GM10266 (cell line): ENCODE results near the gene LCN2.

ENCODE experiments used
- DNase-seq: peaks from one replicate; pipeline ENCODE4 v3.0.0; 2012; ENCODE audit errors: extremely low spot score
- TF ChIP-seq, protein P1 (sequence below): IDR thresholded peaks from 2 replicates; pipeline ENCODE4 v1.5.1; 2012; ENCODE audit warnings: mild to moderate bottlenecking, low read depth; ENCODE audit not compliant: control insufficient read depth, insufficient read depth; ENCODE audit errors: missing control alignments

The LCN2 gene

DNA sequence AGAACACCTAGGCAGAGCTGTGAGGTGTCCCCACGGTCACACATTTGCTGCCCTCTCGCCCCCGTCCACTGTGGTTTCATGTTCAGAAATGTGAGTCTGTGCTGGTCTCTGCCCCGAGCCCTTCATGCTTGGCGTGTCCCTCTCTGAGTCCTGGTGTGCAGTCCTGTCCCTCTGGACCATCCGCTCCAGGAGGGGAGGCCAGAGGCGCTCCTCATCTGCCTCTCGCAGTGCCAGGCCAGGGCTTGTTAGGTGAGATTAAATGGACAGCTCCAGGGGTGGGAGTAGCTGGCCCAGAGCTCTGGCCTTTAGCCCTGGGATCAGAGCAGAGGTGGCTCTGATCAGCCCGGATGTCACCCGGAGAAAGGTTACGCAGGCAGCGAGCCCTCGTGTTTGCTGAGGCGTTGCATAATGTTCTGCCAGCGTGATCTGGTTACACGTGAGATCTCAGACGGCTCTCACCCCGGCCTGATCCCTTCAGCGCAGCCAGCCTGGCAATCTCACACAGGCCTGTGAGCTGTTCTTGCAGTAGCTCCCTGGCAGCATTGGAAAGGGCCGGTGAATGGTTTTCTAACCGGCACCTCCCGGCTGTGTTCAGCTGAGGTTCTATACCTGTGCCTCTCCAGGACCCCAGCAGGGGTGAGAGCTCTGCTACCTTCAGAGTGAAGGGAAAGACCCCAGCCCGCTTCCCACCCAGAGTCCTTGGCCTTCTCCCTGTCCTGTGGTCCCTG, 46.2 kb upstream of the LCN2 start:
- TF ChIP-seq, protein P1, sequence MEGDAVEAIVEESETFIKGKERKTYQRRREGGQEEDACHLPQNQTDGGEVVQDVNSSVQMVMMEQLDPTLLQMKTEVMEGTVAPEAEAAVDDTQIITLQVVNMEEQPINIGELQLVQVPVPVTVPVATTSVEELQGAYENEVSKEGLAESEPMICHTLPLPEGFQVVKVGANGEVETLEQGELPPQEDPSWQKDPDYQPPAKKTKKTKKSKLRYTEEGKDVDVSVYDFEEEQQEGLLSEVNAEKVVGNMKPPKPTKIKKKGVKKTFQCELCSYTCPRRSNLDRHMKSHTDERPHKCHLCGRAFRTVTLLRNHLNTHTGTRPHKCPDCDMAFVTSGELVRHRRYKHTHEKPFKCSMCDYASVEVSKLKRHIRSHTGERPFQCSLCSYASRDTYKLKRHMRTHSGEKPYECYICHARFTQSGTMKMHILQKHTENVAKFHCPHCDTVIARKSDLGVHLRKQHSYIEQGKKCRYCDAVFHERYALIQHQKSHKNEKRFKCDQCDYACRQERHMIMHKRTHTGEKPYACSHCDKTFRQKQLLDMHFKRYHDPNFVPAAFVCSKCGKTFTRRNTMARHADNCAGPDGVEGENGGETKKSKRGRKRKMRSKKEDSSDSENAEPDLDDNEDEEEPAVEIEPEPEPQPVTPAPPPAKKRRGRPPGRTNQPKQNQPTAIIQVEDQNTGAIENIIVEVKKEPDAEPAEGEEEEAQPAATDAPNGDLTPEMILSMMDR = no peak
- DNase-seq = no peak

DNA sequence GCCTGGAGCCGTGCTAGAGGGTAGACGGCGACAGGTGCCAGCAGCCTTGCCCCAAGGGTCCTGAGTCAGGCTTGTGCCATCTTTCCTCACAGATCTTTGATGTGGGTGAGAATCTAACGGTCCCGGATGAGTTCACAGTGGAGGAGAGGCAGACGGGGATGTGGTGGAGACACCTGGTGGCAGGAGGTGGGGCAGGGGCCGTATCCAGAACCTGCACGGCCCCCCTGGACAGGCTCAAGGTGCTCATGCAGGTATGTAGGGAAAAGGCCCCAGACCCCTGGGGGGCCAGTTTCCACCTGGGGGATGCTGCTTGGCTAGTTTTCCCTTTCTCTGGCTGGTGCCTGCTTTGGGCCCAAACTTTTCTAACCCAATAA, 45.7 kb upstream of the LCN2 start:
- DNase-seq = no peak
- TF ChIP-seq, protein P1 = no peak

DNA sequence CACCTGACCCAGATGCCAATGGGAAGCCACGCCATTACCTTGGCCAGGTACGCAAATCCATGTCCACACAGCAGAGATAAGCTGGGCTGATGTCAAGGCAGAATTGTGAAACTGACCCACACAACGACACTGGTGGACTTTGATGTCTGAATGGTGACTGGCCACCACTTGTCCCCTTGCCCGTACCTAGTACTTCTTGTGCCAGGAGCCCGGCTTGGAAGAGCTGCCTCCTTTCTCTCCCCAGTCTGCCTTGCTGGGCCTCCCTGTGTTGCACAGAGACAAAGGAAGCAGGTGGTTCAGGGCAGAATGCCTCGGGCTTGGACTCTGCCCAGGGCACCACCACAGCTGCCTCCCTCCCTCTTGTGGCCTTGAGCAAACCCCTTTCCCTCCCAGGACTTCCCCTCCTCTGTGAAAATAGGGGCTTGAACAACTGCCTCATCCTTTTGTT, 45.1 kb upstream of the LCN2 start:
- TF ChIP-seq, protein P1 = no peak
- DNase-seq = no peak

DNA sequence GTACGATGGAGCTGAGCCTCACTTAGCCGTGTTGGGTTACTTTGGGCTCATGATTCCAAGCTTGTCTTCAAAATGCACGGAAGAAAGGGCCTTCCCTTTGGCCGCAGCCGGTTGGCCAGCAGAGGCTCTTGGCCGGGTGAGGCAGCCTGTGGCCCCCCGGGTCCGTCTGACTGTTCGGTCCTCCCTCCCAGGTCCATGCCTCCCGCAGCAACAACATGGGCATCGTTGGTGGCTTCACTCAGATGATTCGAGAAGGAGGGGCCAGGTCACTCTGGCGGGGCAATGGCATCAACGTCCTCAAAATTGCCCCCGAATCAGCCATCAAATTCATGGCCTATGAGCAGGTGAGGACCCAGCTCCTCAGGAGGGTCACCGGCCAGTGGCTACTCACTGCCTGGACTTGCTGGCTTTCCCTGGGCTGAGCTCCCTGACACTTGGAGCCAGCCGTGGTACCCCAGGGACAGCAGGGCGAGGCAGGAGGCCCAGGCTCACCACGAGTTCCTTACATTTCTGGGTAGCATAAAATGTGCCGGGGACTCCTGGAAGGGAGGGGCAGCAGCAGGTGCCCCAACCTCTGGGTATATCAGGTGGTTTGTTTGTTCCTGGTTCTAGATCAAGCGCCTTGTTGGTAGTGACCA, 43.6 kb upstream of the LCN2 start:
- TF ChIP-seq, protein P1 = no peak
- no peak for DNase-seq

DNA sequence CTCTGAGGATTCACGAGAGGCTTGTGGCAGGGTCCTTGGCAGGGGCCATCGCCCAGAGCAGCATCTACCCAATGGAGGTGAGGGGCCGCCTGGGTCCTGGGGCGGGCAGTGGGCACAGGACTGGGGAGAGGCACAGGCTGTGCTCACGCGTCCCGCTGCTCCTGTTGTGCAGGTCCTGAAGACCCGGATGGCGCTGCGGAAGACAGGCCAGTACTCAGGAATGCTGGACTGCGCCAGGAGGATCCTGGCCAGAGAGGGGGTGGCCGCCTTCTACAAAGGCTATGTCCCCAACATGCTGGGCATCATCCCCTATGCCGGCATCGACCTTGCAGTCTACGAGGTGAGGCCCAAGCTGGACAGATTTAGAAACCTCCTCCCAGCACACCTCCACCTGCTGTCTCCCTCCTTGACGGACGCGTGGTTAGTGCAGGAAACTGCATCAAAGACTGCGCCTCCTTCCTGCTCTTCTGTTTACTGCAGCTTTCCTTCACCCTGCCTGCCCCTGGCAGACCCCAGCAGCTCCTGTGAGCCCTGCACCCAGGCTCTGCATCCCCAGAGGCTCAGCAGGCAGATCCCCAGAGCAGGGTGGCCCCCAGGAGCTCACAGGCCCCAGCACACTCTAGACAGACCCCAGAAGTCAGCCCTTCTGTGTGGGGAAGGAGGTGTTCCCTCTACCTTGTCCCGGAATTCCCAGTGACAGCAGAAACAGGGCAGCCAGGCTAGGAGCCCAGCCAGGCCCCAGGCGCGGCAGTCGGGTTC, 42.9 kb upstream of the LCN2 start:
- TF ChIP-seq, protein P1 = no peak
- DNase-seq = no peak

DNA sequence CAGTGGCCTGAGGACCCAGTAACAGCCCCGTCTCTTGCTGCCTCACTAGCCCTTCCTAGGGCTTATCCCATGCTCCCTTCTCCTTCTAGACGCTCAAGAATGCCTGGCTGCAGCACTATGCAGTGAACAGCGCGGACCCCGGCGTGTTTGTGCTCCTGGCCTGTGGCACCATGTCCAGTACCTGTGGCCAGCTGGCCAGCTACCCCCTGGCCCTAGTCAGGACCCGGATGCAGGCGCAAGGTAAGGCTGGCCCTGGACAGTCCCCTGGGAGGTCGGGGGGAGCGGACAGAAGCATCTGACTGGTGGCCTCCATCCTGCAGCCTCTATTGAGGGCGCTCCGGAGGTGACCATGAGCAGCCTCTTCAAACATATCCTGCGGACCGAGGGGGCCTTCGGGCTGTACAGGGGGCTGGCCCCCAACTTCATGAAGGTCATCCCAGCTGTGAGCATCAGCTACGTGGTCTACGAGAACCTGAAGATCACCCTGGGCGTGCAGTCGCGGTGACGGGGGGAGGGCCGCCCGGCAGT, 42.2 kb upstream of the LCN2 start:
- no peak for DNase-seq
- TF ChIP-seq, protein P1 = no peak
